Hematopoietic multipotent progenitor cell treated with erythropoietin and hydrocortisone succinate and interleukin-3 and kit ligand, for 15 days (in vitro differentiated cells): ENCODE measurements around the gene HSPA6.
"Not testable (repeated sequence)": the region's sequence is repeated elsewhere in the genome, so short reads cannot be mapped to it uniquely, and the experiment has no call there.

Source experiments
- DNase-seq: peaks from one replicate; pipeline ENCODE4 v3.0.0-alpha.2; 2015; ENCODE audit warnings: low spot score

The HSPA6 gene

GRCh38 chr1:161560960-161561715 lies 36.8 kb downstream of the HSPA6 start:
- DNase-seq = not testable (repeated sequence)

GRCh38 chr1:161562441-161562840 lies 38.1 kb downstream of the HSPA6 start:
- not testable (repeated sequence) for DNase-seq

DNA sequence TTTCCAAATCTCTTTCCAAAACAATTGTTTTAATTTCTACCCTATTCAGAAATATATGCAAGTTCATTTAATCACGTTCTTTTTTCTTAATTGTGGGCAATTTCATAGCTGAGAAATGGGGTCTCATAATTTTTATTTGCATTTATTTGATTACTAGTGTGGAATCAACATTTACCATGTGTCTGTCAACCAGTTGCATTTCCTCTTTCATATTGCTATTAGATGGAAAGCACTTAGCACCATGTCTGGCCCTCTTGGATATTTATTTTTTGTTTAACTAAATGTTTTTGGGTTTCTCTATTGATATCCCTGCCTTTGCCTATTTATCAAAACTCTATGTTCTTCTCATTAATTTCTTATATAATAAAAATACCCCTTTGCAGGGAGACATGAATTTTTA lies 39.2 kb downstream of the HSPA6 start:
- DNase-seq = not testable (repeated sequence)

DNA sequence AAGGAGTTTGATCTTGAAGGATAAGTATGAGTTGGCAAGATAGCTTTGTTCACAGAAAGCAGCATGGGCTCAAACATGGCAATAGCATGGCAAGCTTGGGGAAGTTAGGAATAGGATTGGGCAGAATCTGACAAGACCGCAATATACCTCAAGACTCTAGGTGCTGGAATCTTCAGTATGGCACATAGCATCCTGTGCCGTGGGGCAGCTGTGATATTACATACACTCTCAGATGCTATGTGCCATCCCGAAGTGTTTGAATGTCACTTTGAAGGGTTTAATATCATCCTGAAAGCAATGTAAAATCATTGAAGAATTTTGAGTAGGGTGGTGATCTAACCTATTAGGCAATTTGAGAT lies 42.2 kb downstream of the HSPA6 start:
- not testable (repeated sequence) for DNase-seq

GRCh38 chr1:161571703-161572102 lies 47.4 kb downstream of the HSPA6 start:
- DNase-seq = not testable (repeated sequence)
